ENCODE results near the gene GRB7. TPM values are rescaled to one million over a fixed set of nuclear protein-coding genes. Genes with fewer than 3 reads are reported as not detected.

Gene GRB7
- total and polyA plus RNA-seq, 2 experiments from 2014 or later: 22.8 to 29.4 TPM

- peak overlapping the region; percentile 99 for H3K27ac ChIP-seq
- H3K4me3 ChIP-seq: no peak overlapping the region
- no peaks in the 10 kb centered on the region for H3K27me3 ChIP-seq
- H3K9me3 ChIP-seq (ENCODE audit: low read depth): no peaks in the 10 kb centered on the region
- DNase-seq (ENCODE audit: low spot score): no peak
- peaks cover 36% of the 10 kb centered on the region for H3K4me1 ChIP-seq (ENCODE audit: insufficient read depth)
- H4K20me1 ChIP-seq (ENCODE audit: insufficient read depth, poor library complexity, severe bottlenecking): no peaks in the 10 kb centered on the region
- WGBS (ENCODE audit: low lambda C conversion rate, missing lambda C conversion rate): 48% methylated on average over 2 of the region's 2 CpGs
- TF ChIP-seq CTCF (IDR thresholded peaks at IDR 0.05; ENCODE audit: poor library complexity): no peak
- no peak for TF ChIP-seq EZH2phosphoT487 (IDR thresholded peaks at IDR 0.05; ENCODE audit: low read depth, severe bottlenecking, unreplicated experiment)
- no peak for TF ChIP-seq EZH2 (IDR thresholded peaks at IDR 0.05; ENCODE audit: borderline replicate concordance)
- H2AFZ ChIP-seq: no peak overlapping the region
- H3K79me2 ChIP-seq: peaks cover 9% of the 10 kb centered on the region
- peak overlapping the region; percentile 27 for H3K4me2 ChIP-seq
- H3K36me3 ChIP-seq (replicated peaks; ENCODE audit: insufficient read depth, low read depth): no peaks in the 10 kb centered on the region
- H3K9me2 ChIP-seq (replicated peaks; ENCODE audit: insufficient read depth): no peaks in the 10 kb centered on the region
Measured at GRCh38 chr17:39735882-39736281, 1.9 kb upstream of the GRB7 start.

- Histone ChIP-seq H2AFZ (no peak overlapping the region), H3K4me1 (ENCODE audit: insufficient read depth) (peaks cover 38% of the 10 kb centered on the region), H3K9me2 (replicated peaks; ENCODE audit: insufficient read depth) (no peaks in the 10 kb centered on the region), H3K9me3 (ENCODE audit: low read depth) (no peaks in the 10 kb centered on the region), H3K27me3 (no peaks in the 10 kb centered on the region), H3K4me3 (no peak overlapping the region), H3K36me3 (replicated peaks; ENCODE audit: insufficient read depth, low read depth) (no peaks in the 10 kb centered on the region), H4K20me1 (ENCODE audit: insufficient read depth, poor library complexity, severe bottlenecking) (peaks cover 4% of the 10 kb centered on the region), H3K27ac (peak overlapping the region; percentile 99), H3K4me2 (peak overlapping the region; percentile 93), H3K79me2 (peaks cover 15% of the 10 kb centered on the region)
- 52% methylated on average over 10 of the region's 10 CpGs for WGBS (ENCODE audit: low lambda C conversion rate, missing lambda C conversion rate)
- TF ChIP-seq EZH2 (IDR thresholded peaks at IDR 0.05; ENCODE audit: borderline replicate concordance): no peak
- no peak for TF ChIP-seq EZH2phosphoT487 (IDR thresholded peaks at IDR 0.05; ENCODE audit: low read depth, severe bottlenecking, unreplicated experiment)
- TF ChIP-seq CTCF (IDR thresholded peaks at IDR 0.05; ENCODE audit: poor library complexity): no peak
- peak; percentile 32 for DNase-seq (ENCODE audit: low spot score)
Measured at GRCh38 chr17:39736319-39737165, 1.2 kb upstream of the GRB7 start.

- peaks cover 23% of the 10 kb centered on the region for H3K79me2 ChIP-seq
- H3K9me2 ChIP-seq (replicated peaks; ENCODE audit: insufficient read depth): no peaks in the 10 kb centered on the region
- no peak overlapping the region for H3K4me3 ChIP-seq
- H4K20me1 ChIP-seq (ENCODE audit: insufficient read depth, poor library complexity, severe bottlenecking): peaks cover 5% of the 10 kb centered on the region
- peak overlapping the region; percentile 93 for H3K4me2 ChIP-seq
- H2AFZ ChIP-seq: no peak overlapping the region
- H3K27ac ChIP-seq: peak overlapping the region; percentile 99
- H3K9me3 ChIP-seq (ENCODE audit: low read depth): no peaks in the 10 kb centered on the region
- TF ChIP-seq EZH2phosphoT487 (IDR thresholded peaks at IDR 0.05; ENCODE audit: low read depth, severe bottlenecking, unreplicated experiment): no peak
- TF ChIP-seq EZH2 (IDR thresholded peaks at IDR 0.05; ENCODE audit: borderline replicate concordance): no peak
- no peak for TF ChIP-seq CTCF (IDR thresholded peaks at IDR 0.05; ENCODE audit: poor library complexity)
- H3K36me3 ChIP-seq (replicated peaks; ENCODE audit: insufficient read depth, low read depth): no peaks in the 10 kb centered on the region
- peak; percentile 68 for DNase-seq (ENCODE audit: low spot score)
- H3K27me3 ChIP-seq: no peaks in the 10 kb centered on the region
- peaks cover 38% of the 10 kb centered on the region for H3K4me1 ChIP-seq (ENCODE audit: insufficient read depth)
- WGBS (ENCODE audit: low lambda C conversion rate, missing lambda C conversion rate): 62% methylated on average over 10 of the region's 13 CpGs
Measured at GRCh38 chr17:39737206-39737759, 455 bp upstream of the GRB7 start.

Measured in hepatocyte (in vitro differentiated cells).